HCT116 (cell line): ENCODE data around the gene HCFC2. TPM values are rescaled to one million over a fixed set of nuclear protein-coding genes. Genes with fewer than 3 reads are reported as not detected.
"Not testable (repeated sequence)": the region's sequence is repeated elsewhere in the genome, so short reads cannot be mapped to it uniquely, and the experiment has no call there.

Experiments
- ATAC-seq: fragments of 200-7000 bp; cut with Tn5 transposase; 2 replicates; pipeline ENCODE4 v1.9.1; 2020; ENCODE audit warnings: mild to moderate bottlenecking, moderate library complexity
- BruUV-seq: library from RNA; stranded (reverse); fragments of 400-500 nt; replicated peaks from 2 replicates; lab custom pipeline; 2021; lab: Mats Ljungman, UMichigan
- CTCF ChIA-PET: fragments of 300-600 bp; sonication (Branson Sonifier 250); formaldehyde crosslinking; loops from one replicate; lab custom pipeline; 2021; ENCODE audit warnings: antibody characterized with exemption; lab: Charles Lee
- POLR2A ChIA-PET: fragments of 300-600, 350-600 bp; sonication (Branson Sonifier 250); formaldehyde crosslinking; loops from one replicate; lab custom pipeline; 2021; ENCODE audit warnings: antibody characterized with exemption; lab: Charles Lee
- RAD21 ChIA-PET, 2 experiments: fragments of 300-600 bp; sonication (Branson Sonifier 250); formaldehyde crosslinking; loops; one replicate each; lab custom pipeline; 2023; ENCODE audit warnings: low total read pairs in 2 of 2; ENCODE audit not compliant: uncharacterized antibody in 2 of 2, unreplicated experiment in 2 of 2, low non-redundant PET in 1 of 2; lab: Charles Lee
- DNase-seq: peaks from one replicate; pipeline ENCODE4 v3.0.0-alpha.2; 2010; ENCODE audit warnings: low read depth, low spot score
- H2AFZ ChIP-seq: fragments of 200-600 bp; shearing (Covaris generic), sonication (generic); 2 replicates; pipeline ENCODE4 v1.6.1; 2017; ENCODE audit warnings: low read depth, mixed run types, mixed read lengths, antibody characterized with exemption, low read length; ENCODE audit not compliant: poor library complexity, severe bottlenecking
- H3K27ac ChIP-seq: 2 replicates; pipeline ENCODE4 v1.5.1; 2012; ENCODE audit warnings: low read depth, low read length
- H3K27me3 ChIP-seq: fragments of 200-600 bp; sonication (generic); 2 replicates; pipeline ENCODE4 v1.6.1; 2016; ENCODE audit warnings: mixed run types, low read length, mixed read lengths; ENCODE audit not compliant: insufficient read depth
- H3K36me3 ChIP-seq, 2 experiments: fragments of 200-500 bp in 1 of 2; fragments of 200-600 bp in 1 of 2; sonication (Bioruptor generic) in 1 of 2; sonication (generic) in 1 of 2; 2 replicates each; pipeline versions ENCODE4 v1.5.1 to v1.6.1; 2014 to 2016; ENCODE audit warnings: low read length in 2 of 2, inconsistent platforms in 1 of 2, mixed read lengths in 1 of 2, mixed run types in 1 of 2; ENCODE audit not compliant: insufficient read depth in 2 of 2, control insufficient read depth in 1 of 2
- H3K4me1 ChIP-seq, 2 experiments: fragments of 200-600 bp in 1 of 2; sonication (generic) in 1 of 2; 2 replicates each; pipeline versions ENCODE4 v1.5.1 to v1.6.1; 2012 to 2017; ENCODE audit warnings: low read length in 2 of 2, inconsistent platforms in 1 of 2, mild to moderate bottlenecking in 1 of 2, mixed read lengths in 1 of 2, mixed run types in 1 of 2, moderate library complexity in 1 of 2; ENCODE audit not compliant: insufficient read depth in 2 of 2, control insufficient read depth in 1 of 2
- H3K4me2 ChIP-seq: fragments of 200-600 bp; sonication (generic); 2 replicates; pipeline ENCODE4 v1.6.1; 2017; ENCODE audit warnings: mixed run types, low read length, mixed read lengths
- H3K4me3 ChIP-seq, 2 experiments: fragments of 200-600 bp in 1 of 2; sonication (generic) in 1 of 2; replicated peaks in 1 of 2; 2 replicates each; pipeline ENCODE4 v1.5.1; 2011 to 2016; ENCODE audit warnings: low read length in 2 of 2, control low read depth in 1 of 2, low read depth in 1 of 2, mild to moderate bottlenecking in 1 of 2, mixed read lengths in 1 of 2, mixed run types in 1 of 2
- H3K79me2 ChIP-seq: fragments of 200-600 bp; sonication (generic); 2 replicates; pipeline ENCODE4 v1.6.1; 2017; ENCODE audit warnings: mild to moderate bottlenecking, mixed run types, low read length, moderate library complexity, mixed read lengths; ENCODE audit not compliant: insufficient read depth
- H3K9ac ChIP-seq: fragments of 200-600 bp; sonication (generic); 2 replicates; pipeline ENCODE4 v1.6.1; 2016; ENCODE audit warnings: low read length, mixed read lengths
- H3K9me2 ChIP-seq: fragments of 200-600 bp; sonication (generic), shearing (Covaris generic); 2 replicates; pipeline ENCODE4 v1.6.1; 2017; ENCODE audit warnings: mixed run types, mild to moderate bottlenecking, moderate library complexity; ENCODE audit not compliant: insufficient read depth
- H3K9me3 ChIP-seq, 2 experiments: fragments of 200-500 bp in 1 of 2; fragments of 200-600 bp in 1 of 2; sonication (Bioruptor generic) in 1 of 2; sonication (generic) in 1 of 2; 2 replicates each; pipeline ENCODE4 v1.6.1; 2014 to 2017; ENCODE audit warnings: low read length in 2 of 2, mixed read lengths in 2 of 2, inconsistent platforms in 1 of 2, low read depth in 1 of 2, mild to moderate bottlenecking in 1 of 2, mixed run types in 1 of 2, moderate library complexity in 1 of 2; ENCODE audit not compliant: control insufficient read depth in 1 of 2, insufficient read depth in 1 of 2
- H4K20me1 ChIP-seq: fragments of 200-600 bp; sonication (generic), shearing (Covaris generic); 2 replicates; pipeline ENCODE4 v1.6.1; 2017; ENCODE audit warnings: mixed run types, mild to moderate bottlenecking, moderate library complexity; ENCODE audit not compliant: insufficient read depth
- intact Hi-C: fragments of 100-400 bp; cut with micrococcal nuclease; formaldehyde crosslinking; loops from 2 replicates; pipeline ENCODE4 v1.10.0; 2022
- total RNA-seq: library from RNA; stranded (reverse); gene quantifications from one replicate; pipeline ENCODE4 v1.2.1, GENCODE V29; 2021; ENCODE audit not compliant: unreplicated experiment

The HCFC2 gene
- total RNA-seq, 1 experiment from 2014 or later = 4.9 TPM

DNA sequence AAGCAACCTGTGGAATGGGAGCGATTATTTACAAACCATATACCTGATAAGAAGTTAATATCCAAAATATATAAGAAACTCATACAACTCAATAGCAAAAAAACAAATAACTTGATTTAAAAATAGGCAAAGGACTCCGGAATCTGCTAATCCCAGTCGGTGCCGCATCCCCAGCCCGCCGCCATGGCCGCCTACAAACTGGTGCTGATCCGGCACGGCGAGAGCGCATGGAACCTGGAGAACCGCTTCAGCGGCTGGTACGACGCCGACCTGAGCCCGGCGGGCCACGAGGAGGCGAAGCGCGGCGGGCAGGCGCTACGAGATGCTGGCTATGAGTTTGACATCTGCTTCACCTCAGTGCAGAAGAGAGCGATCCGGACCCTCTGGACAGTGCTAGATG lies 33.7 kb upstream of the HCFC2 start:
- ATAC-seq, H2AFZ ChIP-seq, H3K27ac ChIP-seq, H3K4me2 ChIP-seq, H3K4me1 ChIP-seq, POLR2A ChIA-PET, H3K36me3 ChIP-seq, DNase-seq, H3K9ac ChIP-seq, H3K4me3 ChIP-seq, H3K79me2 ChIP-seq, H3K9me2 ChIP-seq, BruUV-seq, CTCF ChIA-PET, H4K20me1 ChIP-seq, intact Hi-C loops, H3K9me3 ChIP-seq, H3K27me3 ChIP-seq, RAD21 ChIA-PET: not testable (repeated sequence)

- H3K79me2 ChIP-seq, POLR2A ChIA-PET, H3K36me3 ChIP-seq, H3K9me2 ChIP-seq, RAD21 ChIA-PET, H3K4me1 ChIP-seq, H2AFZ ChIP-seq, ATAC-seq, H3K4me3 ChIP-seq, intact Hi-C loops, H3K4me2 ChIP-seq, CTCF ChIA-PET, H3K9ac ChIP-seq, H3K9me3 ChIP-seq, BruUV-seq, H3K27ac ChIP-seq, DNase-seq, H4K20me1 ChIP-seq, H3K27me3 ChIP-seq: not testable (repeated sequence)
These were observed 28.2 kb upstream of the HCFC2 start for GRCh38 chr12:104036143-104036542.

- H3K9ac ChIP-seq, DNase-seq, H3K4me3 ChIP-seq, H3K9me2 ChIP-seq, H4K20me1 ChIP-seq, H3K4me1 ChIP-seq, H3K79me2 ChIP-seq, H3K9me3 ChIP-seq, H3K36me3 ChIP-seq, H3K27ac ChIP-seq, H3K4me2 ChIP-seq, CTCF ChIA-PET, intact Hi-C loops, BruUV-seq, POLR2A ChIA-PET, RAD21 ChIA-PET, H2AFZ ChIP-seq, H3K27me3 ChIP-seq, ATAC-seq: not testable (repeated sequence)
These were observed 24.6 kb upstream of the HCFC2 start for GRCh38 chr12:104039769-104040168.
